ENCODE measurements around the gene TYR.
"Not testable (repeated sequence)": the region's sequence is repeated elsewhere in the genome, so short reads cannot be mapped to it uniquely, and the experiment has no call there.

Gene TYR

DNA sequence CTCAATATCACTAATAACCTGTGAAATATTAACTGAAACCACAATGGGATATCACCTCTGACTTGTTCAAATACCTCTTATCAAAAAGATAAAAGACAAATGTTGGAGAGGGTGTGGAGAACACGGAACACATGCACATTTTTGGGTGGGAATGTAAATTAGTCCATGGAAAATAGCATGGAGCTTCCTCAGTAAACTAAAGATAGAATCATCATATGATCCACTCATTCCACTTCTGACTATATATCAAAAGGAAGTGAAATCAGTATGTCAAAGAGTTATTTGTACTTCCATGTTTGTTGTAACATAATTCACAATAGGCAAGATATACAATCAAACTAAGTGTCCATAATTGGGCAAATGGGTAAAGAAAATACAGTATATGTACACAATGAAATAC is 57.4 kb downstream of the TYR start:
- no peak for DNase-seq (ENCODE audit: extremely low read depth, insufficient read length)
- no peak overlapping the region for H3K4me3 ChIP-seq (replicated peaks; ENCODE audit: low read depth, low read length)
- TF ChIP-seq, protein P1, sequence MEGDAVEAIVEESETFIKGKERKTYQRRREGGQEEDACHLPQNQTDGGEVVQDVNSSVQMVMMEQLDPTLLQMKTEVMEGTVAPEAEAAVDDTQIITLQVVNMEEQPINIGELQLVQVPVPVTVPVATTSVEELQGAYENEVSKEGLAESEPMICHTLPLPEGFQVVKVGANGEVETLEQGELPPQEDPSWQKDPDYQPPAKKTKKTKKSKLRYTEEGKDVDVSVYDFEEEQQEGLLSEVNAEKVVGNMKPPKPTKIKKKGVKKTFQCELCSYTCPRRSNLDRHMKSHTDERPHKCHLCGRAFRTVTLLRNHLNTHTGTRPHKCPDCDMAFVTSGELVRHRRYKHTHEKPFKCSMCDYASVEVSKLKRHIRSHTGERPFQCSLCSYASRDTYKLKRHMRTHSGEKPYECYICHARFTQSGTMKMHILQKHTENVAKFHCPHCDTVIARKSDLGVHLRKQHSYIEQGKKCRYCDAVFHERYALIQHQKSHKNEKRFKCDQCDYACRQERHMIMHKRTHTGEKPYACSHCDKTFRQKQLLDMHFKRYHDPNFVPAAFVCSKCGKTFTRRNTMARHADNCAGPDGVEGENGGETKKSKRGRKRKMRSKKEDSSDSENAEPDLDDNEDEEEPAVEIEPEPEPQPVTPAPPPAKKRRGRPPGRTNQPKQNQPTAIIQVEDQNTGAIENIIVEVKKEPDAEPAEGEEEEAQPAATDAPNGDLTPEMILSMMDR (IDR thresholded peaks at IDR 0.05; ENCODE audit: insufficient read depth, low read length, poor library complexity, severe bottlenecking) = no peak
- no peaks in the 10 kb centered on the region for H3K27me3 ChIP-seq (replicated peaks; ENCODE audit: control insufficient read depth, insufficient read depth, low read length)
- no peaks in the 10 kb centered on the region for H3K36me3 ChIP-seq (ENCODE audit: control insufficient read depth, insufficient read depth, low read length)

DNA sequence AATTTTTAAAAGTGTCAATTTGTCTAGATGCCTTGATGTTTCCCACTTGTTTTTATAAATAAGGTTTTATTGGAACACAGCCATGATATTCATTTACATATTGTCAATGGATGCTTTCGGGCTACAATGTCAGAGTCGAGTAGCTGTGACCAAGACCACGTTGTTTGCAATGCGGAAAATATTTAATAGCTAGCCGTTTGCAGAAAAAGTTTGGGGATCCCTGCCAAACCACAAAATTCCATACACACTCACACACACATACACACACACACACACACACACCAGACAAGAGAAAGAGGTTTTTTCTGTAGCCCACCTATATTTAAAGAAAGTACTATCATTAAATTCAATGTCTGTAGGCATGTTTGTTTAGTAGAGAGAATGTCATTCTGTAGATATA is 58.3 kb downstream of the TYR start:
- TF ChIP-seq, protein P1 (IDR thresholded peaks at IDR 0.05; ENCODE audit: insufficient read depth, low read length, poor library complexity, severe bottlenecking) = no peak
- no peaks in the 10 kb centered on the region for H3K36me3 ChIP-seq (ENCODE audit: control insufficient read depth, insufficient read depth, low read length)

DNA sequence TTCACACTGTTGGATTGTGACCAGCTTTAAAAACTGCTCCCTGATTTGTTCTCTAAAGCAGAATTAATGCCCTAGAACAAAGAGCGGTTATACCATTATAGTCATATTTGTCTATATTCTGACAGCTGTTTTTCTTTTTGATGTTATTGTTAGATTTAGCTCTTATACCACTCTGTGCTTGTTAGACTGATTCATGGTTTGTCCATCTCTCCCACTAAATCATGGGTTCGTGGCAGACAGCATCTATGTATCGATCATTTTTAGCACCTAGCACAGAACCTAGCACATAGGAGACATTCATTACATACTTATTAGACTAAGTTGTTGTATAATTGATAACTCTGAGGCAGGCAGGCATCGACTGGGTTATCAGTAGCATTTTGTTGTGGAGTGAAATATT is 69.3 kb downstream of the TYR start:
- not testable (repeated sequence) for H3K36me3 ChIP-seq (ENCODE audit: control insufficient read depth, insufficient read depth, low read length); H3K27me3 ChIP-seq (replicated peaks; ENCODE audit: control insufficient read depth, insufficient read depth, low read length); H3K4me3 ChIP-seq (replicated peaks; ENCODE audit: low read depth, low read length); DNase-seq (ENCODE audit: extremely low read depth, insufficient read length)

More for the DNA sequence above, 58.3 kb downstream of the TYR start:
- H3K27me3 ChIP-seq (replicated peaks; ENCODE audit: control insufficient read depth, insufficient read depth, low read length) = no peaks in the 10 kb centered on the region
- no peak overlapping the region for H3K4me3 ChIP-seq (replicated peaks; ENCODE audit: low read depth, low read length)
- no peak for DNase-seq (ENCODE audit: extremely low read depth, insufficient read length)

DNA sequence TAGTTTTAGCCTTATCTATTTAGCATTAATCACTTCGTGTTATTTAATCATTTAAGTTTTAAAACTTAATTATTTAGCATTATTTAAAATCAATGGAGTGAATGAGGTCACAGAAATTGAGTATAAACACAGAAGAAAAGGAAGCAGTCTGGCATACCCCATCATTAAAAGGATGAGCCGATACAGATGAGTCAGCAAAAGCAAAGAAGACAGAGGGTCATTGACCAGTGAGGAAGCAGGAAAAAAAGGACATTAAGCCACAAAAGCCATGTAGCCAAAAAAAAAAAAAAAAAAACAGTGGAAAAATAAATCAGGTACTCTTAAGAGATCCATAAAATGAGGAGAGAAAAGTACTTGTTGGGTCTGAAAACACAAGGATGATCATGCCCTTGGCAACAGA is 71.5 kb downstream of the TYR start:
- DNase-seq (ENCODE audit: extremely low read depth, insufficient read length) = no peak
- TF ChIP-seq, protein P1 (IDR thresholded peaks at IDR 0.05; ENCODE audit: insufficient read depth, low read length, poor library complexity, severe bottlenecking) = no peak

DNA sequence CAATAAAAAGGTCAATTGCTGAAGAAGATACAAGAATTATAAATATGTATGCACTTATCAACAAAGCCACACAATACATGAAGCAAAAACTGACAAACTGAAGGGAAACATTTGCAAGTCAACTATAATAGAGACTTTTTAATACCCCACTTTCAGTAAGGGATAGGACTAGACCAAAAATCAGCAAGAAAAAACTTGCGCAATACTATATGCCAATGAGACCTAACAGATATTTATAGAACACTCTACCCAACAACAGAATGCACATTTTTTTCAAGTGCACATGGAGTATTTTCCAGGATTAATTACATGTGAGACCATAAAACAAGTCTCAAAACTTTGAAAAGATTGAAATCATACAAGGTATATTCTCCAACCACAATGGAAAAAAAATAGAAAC is 83.8 kb downstream of the TYR start:
- not testable (repeated sequence) for H3K36me3 ChIP-seq (ENCODE audit: control insufficient read depth, insufficient read depth, low read length)

More for the DNA sequence above, 71.5 kb downstream of the TYR start:
- H3K36me3 ChIP-seq (ENCODE audit: control insufficient read depth, insufficient read depth, low read length) = no peaks in the 10 kb centered on the region
- H3K4me3 ChIP-seq (replicated peaks; ENCODE audit: low read depth, low read length) = no peak overlapping the region
- no peaks in the 10 kb centered on the region for H3K27me3 ChIP-seq (replicated peaks; ENCODE audit: control insufficient read depth, insufficient read depth, low read length)

DNA sequence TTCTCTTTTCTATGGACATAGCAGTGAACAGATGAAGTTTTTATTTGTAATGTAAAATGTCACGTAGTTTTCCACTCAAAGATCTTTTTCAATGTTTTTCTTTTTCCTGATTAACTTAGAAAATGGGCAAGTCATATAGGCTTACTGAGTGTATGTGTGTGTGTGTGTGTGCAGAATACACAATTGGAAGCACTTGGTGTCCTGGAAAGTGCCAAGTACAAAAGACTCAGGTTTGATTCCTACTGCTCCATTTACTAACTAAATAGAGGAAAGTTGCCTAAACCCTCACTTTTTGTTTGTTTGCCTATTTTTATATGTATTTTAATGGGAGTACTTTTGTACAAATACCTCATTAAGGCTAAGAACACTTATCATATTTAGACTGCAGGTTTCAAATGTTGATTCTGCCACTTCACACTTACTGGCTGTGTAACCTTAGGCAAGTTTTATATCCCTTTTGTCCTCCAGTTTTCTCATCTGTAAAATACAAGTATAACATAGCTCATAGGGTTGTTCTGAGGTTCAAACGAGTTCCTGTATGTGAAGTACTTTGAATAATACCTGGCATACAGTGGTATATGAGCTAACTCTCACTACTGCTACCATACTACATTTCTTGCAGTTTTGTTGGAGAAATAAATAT is 90.1 kb downstream of the TYR start:
- TF ChIP-seq, protein P1 (IDR thresholded peaks at IDR 0.05; ENCODE audit: insufficient read depth, low read length, poor library complexity, severe bottlenecking) = no peak
- DNase-seq (ENCODE audit: extremely low read depth, insufficient read length) = no peak
- Histone ChIP-seq H3K27me3 (replicated peaks; ENCODE audit: control insufficient read depth, insufficient read depth, low read length) (no peaks in the 10 kb centered on the region), H3K36me3 (ENCODE audit: control insufficient read depth, insufficient read depth, low read length) (no peaks in the 10 kb centered on the region), H3K4me3 (replicated peaks; ENCODE audit: low read depth, low read length) (no peak overlapping the region)

More for the DNA sequence above, 83.8 kb downstream of the TYR start:
- H3K4me3 ChIP-seq (replicated peaks; ENCODE audit: low read depth, low read length); DNase-seq (ENCODE audit: extremely low read depth, insufficient read length); H3K27me3 ChIP-seq (replicated peaks; ENCODE audit: control insufficient read depth, insufficient read depth, low read length): not testable (repeated sequence)

DNA sequence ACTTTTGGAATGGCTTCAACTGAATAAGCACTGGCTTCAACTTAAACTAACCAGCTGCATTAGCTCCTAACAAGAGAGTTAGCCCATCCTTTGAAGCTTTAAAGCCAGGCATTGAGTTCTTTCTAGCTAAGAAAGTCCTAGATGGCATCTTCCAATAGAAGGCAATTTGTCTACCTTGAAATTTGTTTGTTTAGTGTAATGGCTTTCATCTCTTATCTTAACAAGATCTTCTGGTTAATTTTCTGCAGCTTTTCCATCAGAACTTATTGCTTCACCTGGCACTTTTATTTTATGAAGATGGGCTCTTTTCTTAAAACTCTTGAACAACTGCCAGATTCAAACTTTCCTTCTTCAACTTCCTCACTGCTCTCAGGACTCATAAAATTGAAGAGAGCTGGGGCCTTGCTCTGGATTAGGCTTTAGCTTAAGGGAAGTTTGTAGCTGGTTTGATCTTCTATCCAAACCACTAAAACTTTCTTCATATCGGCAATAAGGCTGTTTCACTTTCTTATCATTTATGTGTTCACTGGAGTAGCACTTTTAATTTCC is 94.9 kb downstream of the TYR start:
- H3K27me3 ChIP-seq (replicated peaks; ENCODE audit: control insufficient read depth, insufficient read depth, low read length); H3K36me3 ChIP-seq (ENCODE audit: control insufficient read depth, insufficient read depth, low read length); DNase-seq (ENCODE audit: extremely low read depth, insufficient read length); H3K4me3 ChIP-seq (replicated peaks; ENCODE audit: low read depth, low read length): not testable (repeated sequence)

DNA sequence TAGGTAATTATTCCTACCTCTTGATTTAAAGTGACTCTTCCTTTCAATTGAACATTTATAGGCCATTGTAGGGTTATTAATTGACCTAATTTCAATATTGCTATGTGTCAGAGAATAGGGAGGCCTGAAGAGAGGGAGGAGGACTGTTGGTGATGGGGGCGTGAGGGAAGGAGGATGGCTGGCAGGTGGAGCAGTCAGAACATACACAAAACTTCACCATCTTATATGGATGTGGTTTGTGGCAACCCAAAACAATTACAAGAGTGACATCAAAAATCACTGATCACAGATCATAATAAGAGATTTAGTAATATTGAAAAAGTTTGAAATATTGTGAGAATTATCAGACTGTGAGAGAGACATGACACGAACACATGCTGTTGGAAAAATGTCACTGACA is 95.5 kb downstream of the TYR start:
- H3K27me3 ChIP-seq (replicated peaks; ENCODE audit: control insufficient read depth, insufficient read depth, low read length); DNase-seq (ENCODE audit: extremely low read depth, insufficient read length); H3K4me3 ChIP-seq (replicated peaks; ENCODE audit: low read depth, low read length); H3K36me3 ChIP-seq (ENCODE audit: control insufficient read depth, insufficient read depth, low read length): not testable (repeated sequence)

Data from GM06990 (cell line).